B cell (primary cell): ENCODE data around the gene KLHDC7B. TPM values are rescaled to one million over a fixed set of nuclear protein-coding genes. Genes with fewer than 3 reads are reported as not detected.

Experiments used
- ATAC-seq: fragments of 200-7000 bp; cut with Tn5 transposase; one replicate; pipeline ENCODE4 v1.10.0; 2021; ENCODE audit warnings: low read depth, mild to moderate bottlenecking, moderate number of reproducible peaks, moderate library complexity
- CTCF ChIA-PET: fragments of 350-600 bp; sonication (Branson Sonifier 250); formaldehyde crosslinking; loops from one replicate; lab custom pipeline; 2021; ENCODE audit warnings: antibody characterized with exemption, inconsistent platforms; lab: Charles Lee
- POLR2A ChIA-PET: fragments of 350-600 bp; sonication (Branson Sonifier 250); formaldehyde crosslinking; loops from one replicate; lab custom pipeline; 2021; ENCODE audit warnings: antibody characterized with exemption; lab: Charles Lee
- DNase-seq: peaks from one replicate; pipeline ENCODE4 v3.0.0; 2013
- H2AFZ ChIP-seq: 2 replicates; pipeline ENCODE4 v1.6.1; 2012; ENCODE audit warnings: mild to moderate bottlenecking, low read depth, low read length; ENCODE audit not compliant: insufficient read depth, poor library complexity, severe bottlenecking
- H3K27ac ChIP-seq, 2 donors: 1 replicate in 1 of 2; 2 replicates in 1 of 2; pipeline ENCODE4 v1.5.1; 2012 to 2013; ENCODE audit warnings: low read length in 2 of 2, mild to moderate bottlenecking in 2 of 2, moderate library complexity in 1 of 2
- H3K27me3 ChIP-seq, 4 experiments: fragments of 200-600 bp in 1 of 4; sonication (generic) in 1 of 4; replicated peaks in 1 of 4; 1 replicate in 2 of 4; 2 replicates in 2 of 4; pipeline versions ENCODE4 v1.6.1 to v1.7.0; 2013 to 2016; ENCODE audit warnings: low read length in 3 of 4, mild to moderate bottlenecking in 2 of 4, mixed read lengths in 1 of 4, moderate library complexity in 1 of 4; ENCODE audit not compliant: insufficient read depth in 4 of 4, control insufficient read depth in 3 of 4; ENCODE audit errors: control extremely low read depth in 1 of 4
- H3K36me3 ChIP-seq, 2 experiments: replicated peaks in 1 of 2; 1 replicate in 1 of 2; 2 replicates in 1 of 2; pipeline versions ENCODE4 v1.6.1 to v1.7.1; 2013; ENCODE audit warnings: low read length in 1 of 2; ENCODE audit not compliant: insufficient read depth in 2 of 2, control insufficient read depth in 1 of 2; ENCODE audit errors: control extremely low read depth in 1 of 2, extremely low read depth in 1 of 2
- H3K4me1 ChIP-seq, 2 donors: fragments of 200-600 bp in 1 of 2; sonication (generic) in 1 of 2; 1 replicate in 1 of 2; 2 replicates in 1 of 2; pipeline versions ENCODE4 v1.5.1 to v1.6.1; 2013 to 2017; ENCODE audit warnings: low read length in 2 of 2; ENCODE audit not compliant: control insufficient read depth in 2 of 2, insufficient read depth in 2 of 2
- H3K4me2 ChIP-seq: replicated peaks from 2 replicates; pipeline ENCODE3; 2012; ENCODE audit warnings: mild to moderate bottlenecking, low read depth, low read length; ENCODE audit not compliant: poor library complexity, severe bottlenecking
- H3K4me3 ChIP-seq, 5 experiments: fragments of 200-600 bp in 1 of 5; sonication (generic) in 1 of 5; 1 replicate in 3 of 5; 2 replicates in 2 of 5; pipeline versions ENCODE4 v1.5.1 to v1.7.0; 2011 to 2016; ENCODE audit warnings: low read length in 4 of 5, mild to moderate bottlenecking in 4 of 5, low read depth in 2 of 5, control low read depth in 1 of 5, moderate library complexity in 1 of 5; ENCODE audit not compliant: insufficient read depth in 1 of 5; ENCODE audit errors: control extremely low read depth in 1 of 5, extremely low read depth in 1 of 5
- H3K79me2 ChIP-seq: fragments of 200-600 bp; sonication (generic); one replicate; pipeline ENCODE4 v1.6.0; 2016; ENCODE audit warnings: low read length; ENCODE audit not compliant: control insufficient read depth, insufficient read depth
- H3K9ac ChIP-seq: fragments of 200-600 bp; sonication (generic); 2 replicates; pipeline ENCODE4 v1.6.1; 2017; ENCODE audit warnings: mild to moderate bottlenecking, low read length, moderate library complexity
- H3K9me3 ChIP-seq, 3 donors: one replicate each; pipeline versions ENCODE4 v1.6.1 to v1.7.1; 2013; ENCODE audit warnings: low read length in 2 of 3; ENCODE audit not compliant: control insufficient read depth in 2 of 3, insufficient read depth in 1 of 3; ENCODE audit errors: control extremely low read depth in 1 of 3
- H4K20me1 ChIP-seq: 2 replicates; pipeline ENCODE4 v1.6.0; 2012; ENCODE audit warnings: mild to moderate bottlenecking, low read length; ENCODE audit not compliant: insufficient read depth, control insufficient read depth, poor library complexity, severe bottlenecking
- H3K27ac Mint-ChIP-seq: one replicate; pipeline ENCODE4 v1.8.0; 2021; ENCODE audit warnings: mixed read lengths
- H3K27me3 Mint-ChIP-seq: one replicate; pipeline ENCODE4 v1.8.0; 2021; ENCODE audit warnings: mixed read lengths
- H3K4me1 Mint-ChIP-seq: one replicate; pipeline ENCODE4 v1.8.0; 2021; ENCODE audit warnings: mixed read lengths
- H3K4me3 Mint-ChIP-seq: one replicate; pipeline ENCODE4 v1.8.0; 2021; ENCODE audit warnings: mixed read lengths
- H3K9me3 Mint-ChIP-seq: one replicate; pipeline ENCODE4 v1.8.0; 2022; ENCODE audit warnings: mixed read lengths; ENCODE audit not compliant: insufficient read depth
- CTCF ChIP-seq: fragments of 200-600 bp; IDR thresholded peaks from one replicate; pipeline ENCODE4 v1.8.0; 2022; ENCODE audit warnings: antibody characterized with exemption, mild to moderate bottlenecking
- EZH2 ChIP-seq: IDR thresholded peaks from 2 replicates; pipeline ENCODE4 v1.6.1; 2012; ENCODE audit warnings: borderline replicate concordance, low read depth, mild to moderate bottlenecking, moderate library complexity, low read length; ENCODE audit not compliant: insufficient read depth, poor library complexity, severe bottlenecking
- WGBS: methylation state at CpG from one replicate; pipeline ENCODE4 v1.1.5; 2013; ENCODE audit warnings: missing lambda C conversion rate; ENCODE audit not compliant: insufficient coverage; 5-methylcytosine and 5-hydroxymethylcytosine counted together
- intact Hi-C: fragments of 100-400 bp; cut with micrococcal nuclease; formaldehyde crosslinking; loops from one replicate; pipeline ENCODE4 v1.10.0; 2022
- polyA minus RNA-seq: library from RNA; depleted of rRNA, polyadenylated mRNA; stranded (reverse); fragments of >200 nt; gene quantifications from 2 replicates; pipeline ENCODE4 v1.2.3, GENCODE V29; 2012
- polyA plus RNA-seq: library from polyadenylated mRNA; depleted of rRNA; stranded (reverse); fragments of >200 nt; gene quantifications from 2 replicates; pipeline ENCODE4 v1.2.3, GENCODE V29; 2012
- total RNA-seq, 2 donors: library from RNA; stranded (reverse); fragments of 120-200 nt in 1 of 2; gene quantifications; 1 replicate in 1 of 2; 2 replicates in 1 of 2; pipeline versions ENCODE4 v1.2.3 to v1.2.4, GENCODE V29; 2013 to 2022

The KLHDC7B gene
- 4.2 and 6.2 TPM in 2 replicates for total RNA-seq
- 2.3 TPM for total RNA-seq (2013)
- polyA plus RNA-seq = 0.61 and 1.8 TPM in 2 replicates
- 3.0 and 5.9 TPM in 2 replicates for polyA minus RNA-seq

DNA sequence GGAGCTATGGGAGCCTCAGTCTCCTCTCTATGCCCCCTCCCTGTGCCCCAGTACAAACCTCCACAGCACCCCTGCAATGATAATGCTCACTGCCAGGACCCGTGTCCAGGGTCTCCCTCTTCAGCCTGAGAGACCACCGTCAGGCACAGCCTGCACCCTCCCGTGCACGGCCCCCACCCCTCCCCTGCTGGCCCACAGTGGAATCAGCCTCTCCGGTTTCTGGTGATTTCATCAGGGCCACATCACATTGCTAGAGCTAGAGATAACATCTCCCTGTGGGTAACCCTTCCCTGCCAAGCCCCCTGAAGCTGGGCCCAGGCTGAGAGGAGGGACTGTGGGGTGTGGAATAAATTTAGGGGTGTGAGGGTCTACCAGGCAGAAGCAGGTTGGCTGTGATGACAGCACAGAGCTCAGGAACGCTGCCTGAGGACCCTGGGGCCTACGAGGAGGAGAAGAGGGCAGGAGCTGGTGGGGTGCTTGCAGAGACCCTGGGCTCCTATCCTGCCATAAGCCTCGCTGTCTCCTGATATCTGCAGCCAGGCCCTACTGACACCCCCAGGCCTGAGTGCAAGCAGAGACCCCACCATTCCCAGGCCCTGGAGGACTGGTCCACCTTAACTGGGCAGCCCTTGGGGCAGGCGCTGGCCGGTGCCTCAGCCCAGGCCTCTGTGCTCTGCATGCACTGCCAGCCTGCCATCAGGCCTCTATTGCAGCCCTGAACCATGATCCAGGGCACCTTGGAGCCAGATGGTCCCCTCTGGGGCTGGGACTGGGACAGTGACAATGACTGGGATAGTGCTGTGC is at the start of gene KLHDC7B:
Gene KLHDC7B, plus strand, starts transcription at position 378 of the 804 bp plus-strand sequence. Its CDS starts 345 bp downstream, at position 723.
- Mint-ChIP-seq H3K9me3 (no peaks in the 10 kb centered on the region), H3K4me1 (peaks cover 45% of the 10 kb centered on the region), H3K27ac (peak within 1 kb of the TSS; percentile 90), H3K27me3 (no peaks in the 10 kb centered on the region), H3K4me3 (peak within 1 kb of the TSS; percentile 54)
- H3K9me3 ChIP-seq = no peaks in the 10 kb centered on the region
- ATAC-seq (no peak), DNase-seq (peak; percentile 18)
- no peaks in the 10 kb centered on the region for H3K27me3 ChIP-seq
- no peaks in the 10 kb centered on the region for H4K20me1 ChIP-seq
- no peaks in the 10 kb centered on the region for H3K36me3 ChIP-seq
- POLR2A ChIA-PET = interaction anchor here (0.7 to 1.8 kb wide), 5 partner anchors 9 to 38 kb away, joined by 3 to 10 read pairs (median 3); partner anchors contain the start of gene SCO2
- intact Hi-C loops = loop anchor here (2.0 kb wide), 3 partner anchors 19 to 75 kb away; partner anchors contain the start of gene NCAPH2
- CTCF ChIA-PET = interaction anchor here (0.8 to 2.2 kb wide), 5 partner anchors 16 to 75 kb away, joined by 3 to 11 read pairs (median 4); partner anchors contain the start of genes SCO2, SYCE3 and TYMP
- TF ChIP-seq EZH2 (no peak), CTCF (no peak)
- H3K4me2 ChIP-seq = peak within 1 kb of the TSS; percentile 80
- WGBS = 72% methylated on average over 10 of the region's 10 CpGs
- no peak within 1 kb of the TSS for H3K4me3 ChIP-seq
- H3K9ac ChIP-seq = peak within 1 kb of the TSS; percentile 51
- peaks cover 39 to 62% of the 10 kb centered on the region in 2 donors for H3K4me1 ChIP-seq
- H3K79me2 ChIP-seq = peaks cover 13% of the 10 kb centered on the region
- peak within 1 kb of the TSS; percentile 72 to 75 for H3K27ac ChIP-seq
- peak within 1 kb of the TSS; percentile 49 for H2AFZ ChIP-seq
